Activated CD4-positive, alpha-beta T cell treated with anti-CD3 and anti-CD28 coated beads, Interleukin-2, amount 50 U/mL, for 24 hours (primary cell): ENCODE results near the gene PRKAG2.

ENCODE experiments used
- DNase-seq, 2 donors: peaks; one replicate each; pipeline ENCODE4 v3.0.0-alpha.2; 2020; ENCODE audit warnings: low read depth in 1 of 2, low spot score in 1 of 2

Gene PRKAG2

GRCh38 chr7:151776446-151776845, 100.5 kb downstream of the PRKAG2 start:
- DNase-seq = no peak

- DNase-seq = no peak
Observed at GRCh38 chr7:151775547-151776443, 101.1 kb downstream of the PRKAG2 start.

GRCh38 chr7:151774951-151775350, 102.0 kb downstream of the PRKAG2 start:
- no peak for DNase-seq

- DNase-seq = no peak
Observed at GRCh38 chr7:151773797-151774196, 103.1 kb downstream of the PRKAG2 start.

GRCh38 chr7:151770232-151770631, 106.7 kb downstream of the PRKAG2 start:
- DNase-seq = no peak

- peak in 1 of 2 donors; percentile 18 for DNase-seq
Observed at GRCh38 chr7:151769188-151769821, 107.6 kb downstream of the PRKAG2 start.

GRCh38 chr7:151768805-151769187, 108.1 kb downstream of the PRKAG2 start:
- DNase-seq = no peak

GRCh38 chr7:151767557-151767956, 109.4 kb downstream of the PRKAG2 start:
- DNase-seq = no peak

GRCh38 chr7:151764056-151764920, 112.6 kb downstream of the PRKAG2 start:
- DNase-seq = no peak

GRCh38 chr7:151763420-151763984, 113.4 kb downstream of the PRKAG2 start:
- no peak for DNase-seq

- no peak for DNase-seq
Observed at GRCh38 chr7:151762583-151763245, 114.2 kb downstream of the PRKAG2 start.

GRCh38 chr7:151761957-151762356, 115.0 kb downstream of the PRKAG2 start:
- no peak for DNase-seq

- no peak for DNase-seq
Observed at GRCh38 chr7:151761231-151761630, 115.7 kb downstream of the PRKAG2 start.

GRCh38 chr7:151759591-151760042, 117.3 kb downstream of the PRKAG2 start:
- peak; percentile 30 to 59 for DNase-seq

- no peak for DNase-seq
Observed at GRCh38 chr7:151758622-151759540, 118.0 kb downstream of the PRKAG2 start.

- DNase-seq = no peak
Observed at GRCh38 chr7:151757274-151757673, 119.6 kb downstream of the PRKAG2 start.

- no peak for DNase-seq
Observed at GRCh38 chr7:151756866-151757265, 120.0 kb downstream of the PRKAG2 start.

- peak; percentile 26 to 56 for DNase-seq
Observed at GRCh38 chr7:151756076-151756731, 120.7 kb downstream of the PRKAG2 start.
